GM12878 (cell line): ENCODE results near the gene CMC1. TPM values are rescaled to one million over a fixed set of nuclear protein-coding genes. Genes with fewer than 3 reads are reported as not detected.

Experiments used
- ATAC-seq: fragments of 200-7000 bp; cut with Tn5 transposase; 3 replicates; pipeline ENCODE4 v1.9.1; 2020; ENCODE audit warnings: mild to moderate bottlenecking, moderate library complexity
- BruUV-seq: library from RNA; stranded (reverse); fragments of 400-500 nt; replicated peaks from 2 replicates; lab custom pipeline; 2021; lab: Mats Ljungman, UMichigan
- CTCF ChIA-PET: fragments of 300-600 bp; sonication (Branson Sonifier 250); formaldehyde crosslinking; extraction: SDS; loops from one replicate; lab custom pipeline; 2021; ENCODE audit warnings: inconsistent platforms; lab: Yijun Ruan, JAX
- POLR2A ChIA-PET: fragments of 350-600 bp; formaldehyde crosslinking; extraction: SDS; loops from one replicate; lab custom pipeline; 2021; ENCODE audit warnings: inconsistent platforms; lab: Charles Lee
- RAD21 ChIA-PET: fragments of 300-600 bp; sonication (Branson Sonifier 250); formaldehyde crosslinking; loops from one replicate; lab custom pipeline; 2023; ENCODE audit warnings: antibody characterized with exemption; ENCODE audit not compliant: unreplicated experiment; lab: Charles Lee
- SMC1A ChIA-PET: fragments of 300-600 bp; sonication (Branson Sonifier 250); formaldehyde crosslinking; loops from one replicate; lab custom pipeline; 2023; ENCODE audit not compliant: unreplicated experiment, uncharacterized antibody; lab: Charles Lee
- DNase-seq: peaks from one replicate; pipeline ENCODE4 v3.0.0-alpha.2; 2011; ENCODE audit warnings: low read depth, low spot score
- FAIRE-seq: peaks from 3 replicates; lab custom pipeline; 2011; peaks lifted over from hg19 to GRCh38; lab: Jason Lieb, UNC
- H2AFZ ChIP-seq: 2 replicates; pipeline ENCODE4 v1.6.0; 2011; ENCODE audit warnings: low read depth, low read length, control low read depth; ENCODE audit not compliant: control insufficient read depth
- H3K27ac ChIP-seq: 2 replicates; pipeline ENCODE4 v1.5.1; 2011; ENCODE audit warnings: control low read depth; ENCODE audit not compliant: control insufficient read depth, insufficient read depth
- H3K27me3 ChIP-seq, 2 experiments: replicated peaks in 1 of 2; 2 replicates each; pipeline versions ENCODE4 v1.6.0 to v1.6.1; 2011; ENCODE audit warnings: low read length in 1 of 2; ENCODE audit not compliant: control insufficient read depth in 2 of 2, insufficient read depth in 2 of 2
- H3K36me3 ChIP-seq, 2 experiments: 2 replicates each; pipeline ENCODE4 v1.5.1; 2011; ENCODE audit warnings: low read length in 1 of 2; ENCODE audit not compliant: control insufficient read depth in 2 of 2, insufficient read depth in 2 of 2
- H3K4me1 ChIP-seq: 2 replicates; pipeline ENCODE4 v1.6.1; 2011; ENCODE audit warnings: mild to moderate bottlenecking, low read length, moderate library complexity, mixed read lengths; ENCODE audit not compliant: control insufficient read depth, insufficient read depth
- H3K4me2 ChIP-seq: 2 replicates; pipeline ENCODE4 v1.6.0; 2011; ENCODE audit warnings: control low read depth; ENCODE audit not compliant: control insufficient read depth, insufficient read depth
- H3K4me3 ChIP-seq: fragments of 200-600 bp; sonication (generic); 2 replicates; pipeline ENCODE4 v1.5.1; 2016
- H3K79me2 ChIP-seq: 2 replicates; pipeline ENCODE4 v1.6.0; 2011; ENCODE audit warnings: low read length; ENCODE audit not compliant: control insufficient read depth, insufficient read depth
- H3K9ac ChIP-seq: 2 replicates; pipeline ENCODE4 v1.8.0; 2011; ENCODE audit warnings: low read length, control low read depth, mixed read lengths; ENCODE audit not compliant: control insufficient read depth, insufficient read depth
- H3K9me3 ChIP-seq: replicated peaks from 3 replicates; pipeline ENCODE4 v1.5.1; 2011; ENCODE audit warnings: mild to moderate bottlenecking, low read length; ENCODE audit not compliant: control insufficient read depth, insufficient read depth
- H4K20me1 ChIP-seq: 2 replicates; pipeline ENCODE4 v1.6.0; 2011; ENCODE audit not compliant: control insufficient read depth, insufficient read depth
- EP300 ChIP-seq, 2 experiments: fragments of 150-350 bp in 1 of 2; IDR thresholded peaks; 2 replicates each; pipeline ENCODE4 v1.6.1; 2011 to 2012; ENCODE audit warnings: low read depth in 2 of 2, low read length in 2 of 2, borderline replicate concordance in 1 of 2, improper control_type of control experiment in 1 of 2, inconsistent platforms in 1 of 2; ENCODE audit not compliant: control insufficient read depth in 1 of 2
- HDAC2 ChIP-seq: fragments of 200-600 bp; sonication (generic); IDR thresholded peaks from 2 replicates; pipeline ENCODE4 v1.6.1; 2017
- JUNB ChIP-seq: IDR thresholded peaks from 2 replicates; pipeline ENCODE4 v1.6.1; 2016; ENCODE audit warnings: antibody characterized with exemption, mild to moderate bottlenecking
- MEF2A ChIP-seq: IDR thresholded peaks from 2 replicates; pipeline ENCODE4 v1.6.1; 2011; ENCODE audit warnings: low read depth, mild to moderate bottlenecking, low read length, moderate library complexity; ENCODE audit not compliant: insufficient read depth
- SIX5 ChIP-seq: IDR thresholded peaks from 2 replicates; pipeline ENCODE4 v1.6.1; 2011; ENCODE audit warnings: mild to moderate bottlenecking, low read depth, low read length, moderate library complexity; ENCODE audit not compliant: severe bottlenecking
- SPI1 ChIP-seq: IDR thresholded peaks from 2 replicates; pipeline ENCODE4 v1.6.1; 2011; ENCODE audit warnings: low read depth, mild to moderate bottlenecking, low read length, moderate library complexity, borderline replicate concordance; ENCODE audit not compliant: insufficient read depth
- SREBF1 ChIP-seq: IDR thresholded peaks from 2 replicates; pipeline ENCODE4 v1.6.1; 2012; ENCODE audit warnings: mild to moderate bottlenecking, low read length
- WGBS: methylation state at CpG from one replicate; pipeline ENCODE4 v1.1.6; 2016; ENCODE audit warnings: low lambda C conversion rate; ENCODE audit not compliant: insufficient replicate concordance, insufficient coverage; ENCODE audit errors: missing lambda C conversion rate; 5-methylcytosine and 5-hydroxymethylcytosine counted together
- in situ Hi-C: fragments of 300-500 bp; cut with MboI; formaldehyde crosslinking; loops from 9 replicates; pipeline ENCODE4 v1.14.3; 2018; ENCODE audit warnings: mixed read lengths
- intact Hi-C: fragments of 100-400 bp; cut with micrococcal nuclease; formaldehyde crosslinking; loops from one replicate; pipeline ENCODE4 v1.14.2; 2022; ENCODE audit not compliant: unreplicated experiment
- polyA plus RNA-seq, 11 experiments: library from polyadenylated mRNA; depleted of rRNA in 4 of 11; unstranded in 6 of 11; stranded (reverse) in 5 of 11; fragments of >200 nt; fragmentation: Nextera tagmentation in 4 of 11; fragmentation: Illumina TruSeq in 1 of 11; extraction: Ambion mirVana in 4 of 11; extraction: Trizol in 1 of 11; gene quantifications; 1 replicate in 1 of 11; 2 replicates in 10 of 11; pipeline versions ENCODE4 v1.2.1 to v1.2.3, GENCODE V29; 2011 to 2016; ENCODE audit warnings: inconsistent platforms in 2 of 11, missing spikeins in 2 of 11, low read depth in 1 of 11
- total RNA-seq, 4 experiments: library from RNA; depleted of rRNA in 3 of 4; stranded (reverse); fragments of >200 nt in 3 of 4; fragmentation: Illumina TruSeq in 1 of 4; extraction: Trizol in 1 of 4; gene quantifications; 2 replicates each; pipeline versions ENCODE4 v1.2.1 to v1.2.3, GENCODE V29; 2013 to 2021
- TF ChIP-seq, protein P1 (sequence below): fragments of 450-650 bp; formaldehyde crosslinking; IDR thresholded peaks from 2 replicates; pipeline ENCODE4 v1.4.0; 2022; ENCODE audit warnings: mild to moderate bottlenecking, moderate library complexity
- TF ChIP-seq, protein P2 (sequence below): fragments of 450-650 bp; IDR thresholded peaks from 2 replicates; pipeline ENCODE4 v1.6.1; 2017; ENCODE audit warnings: mild to moderate bottlenecking
- TF ChIP-seq, protein P3 (sequence below): fragments of 450-650 bp; IDR thresholded peaks from 2 replicates; pipeline ENCODE4 v1.6.1; 2017; ENCODE audit warnings: mild to moderate bottlenecking, moderate library complexity

Gene CMC1
- total and polyA plus RNA-seq, 10 of the 15 experiments (the other 5 are each of a cell fraction or from before 2014, with no cell fraction given) = 12.3 to 118 (median 29.3) TPM

DNA sequence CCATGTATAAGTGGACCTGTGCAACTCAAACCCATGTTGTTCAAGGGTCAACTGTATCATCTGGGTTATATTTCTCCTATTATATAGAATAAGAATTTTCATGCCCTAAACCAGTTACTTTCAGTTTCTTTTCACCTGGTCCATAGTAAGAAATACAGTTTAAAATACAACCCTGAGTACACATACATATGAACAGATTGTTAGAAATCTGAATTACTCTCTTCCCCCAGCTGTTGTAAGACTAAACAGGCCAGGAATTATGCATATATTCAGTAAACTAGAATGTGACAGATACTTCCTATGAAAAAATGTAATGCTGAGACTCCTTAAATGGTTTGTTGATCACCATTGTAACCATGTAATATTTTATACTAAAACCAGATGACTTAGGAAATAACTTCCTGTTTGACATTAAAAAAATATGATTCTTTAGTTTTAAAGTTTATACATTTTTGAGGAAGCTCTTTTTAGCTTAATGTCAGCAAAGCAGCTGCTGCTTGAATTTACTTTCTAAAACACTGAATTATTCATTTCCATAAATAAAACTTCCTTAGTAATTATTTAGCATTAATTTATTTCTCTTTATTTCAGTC lies 54.6 kb downstream of the CMC1 start (continued):
- TF ChIP-seq, protein P1, sequence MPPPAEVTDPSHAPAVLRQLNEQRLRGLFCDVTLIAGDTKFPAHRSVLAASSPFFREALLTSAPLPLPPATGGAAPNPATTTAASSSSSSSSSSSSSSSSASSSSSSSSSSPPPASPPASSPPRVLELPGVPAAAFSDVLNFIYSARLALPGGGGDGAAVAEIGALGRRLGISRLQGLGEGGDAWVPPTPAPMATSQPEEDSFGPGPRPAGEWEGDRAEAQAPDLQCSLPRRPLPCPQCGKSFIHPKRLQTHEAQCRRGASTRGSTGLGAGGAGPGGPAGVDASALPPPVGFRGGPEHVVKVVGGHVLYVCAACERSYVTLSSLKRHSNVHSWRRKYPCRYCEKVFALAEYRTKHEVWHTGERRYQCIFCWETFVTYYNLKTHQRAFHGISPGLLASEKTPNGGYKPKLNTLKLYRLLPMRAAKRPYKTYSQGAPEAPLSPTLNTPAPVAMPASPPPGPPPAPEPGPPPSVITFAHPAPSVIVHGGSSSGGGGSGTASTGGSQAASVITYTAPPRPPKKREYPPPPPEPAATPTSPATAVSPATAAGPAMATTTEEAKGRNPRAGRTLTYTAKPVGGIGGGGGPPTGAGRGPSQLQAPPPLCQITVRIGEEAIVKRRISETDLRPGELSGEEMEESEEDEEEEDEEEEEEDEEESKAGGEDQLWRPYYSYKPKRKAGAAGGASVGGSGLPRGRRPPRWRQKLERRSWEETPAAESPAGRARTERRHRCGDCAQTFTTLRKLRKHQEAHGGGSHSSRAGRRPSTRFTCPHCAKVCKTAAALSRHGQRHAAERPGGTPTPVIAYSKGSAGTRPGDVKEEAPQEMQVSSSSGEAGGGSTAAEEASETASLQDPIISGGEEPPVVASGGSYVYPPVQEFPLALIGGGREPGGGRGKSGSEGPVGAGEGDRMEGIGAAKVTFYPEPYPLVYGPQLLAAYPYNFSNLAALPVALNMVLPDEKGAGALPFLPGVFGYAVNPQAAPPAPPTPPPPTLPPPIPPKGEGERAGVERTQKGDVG (CRISPR knock-in tag) = no peak
- TF ChIP-seq, protein P2, sequence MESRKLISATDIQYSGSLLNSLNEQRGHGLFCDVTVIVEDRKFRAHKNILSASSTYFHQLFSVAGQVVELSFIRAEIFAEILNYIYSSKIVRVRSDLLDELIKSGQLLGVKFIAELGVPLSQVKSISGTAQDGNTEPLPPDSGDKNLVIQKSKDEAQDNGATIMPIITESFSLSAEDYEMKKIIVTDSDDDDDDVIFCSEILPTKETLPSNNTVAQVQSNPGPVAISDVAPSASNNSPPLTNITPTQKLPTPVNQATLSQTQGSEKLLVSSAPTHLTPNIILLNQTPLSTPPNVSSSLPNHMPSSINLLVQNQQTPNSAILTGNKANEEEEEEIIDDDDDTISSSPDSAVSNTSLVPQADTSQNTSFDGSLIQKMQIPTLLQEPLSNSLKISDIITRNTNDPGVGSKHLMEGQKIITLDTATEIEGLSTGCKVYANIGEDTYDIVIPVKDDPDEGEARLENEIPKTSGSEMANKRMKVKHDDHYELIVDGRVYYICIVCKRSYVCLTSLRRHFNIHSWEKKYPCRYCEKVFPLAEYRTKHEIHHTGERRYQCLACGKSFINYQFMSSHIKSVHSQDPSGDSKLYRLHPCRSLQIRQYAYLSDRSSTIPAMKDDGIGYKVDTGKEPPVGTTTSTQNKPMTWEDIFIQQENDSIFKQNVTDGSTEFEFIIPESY = no peak
- no peak for TF ChIP-seq JUNB
- TF ChIP-seq MEF2A = no peak
- TF ChIP-seq SREBF1 = no peak
- no peak for TF ChIP-seq HDAC2

DNA sequence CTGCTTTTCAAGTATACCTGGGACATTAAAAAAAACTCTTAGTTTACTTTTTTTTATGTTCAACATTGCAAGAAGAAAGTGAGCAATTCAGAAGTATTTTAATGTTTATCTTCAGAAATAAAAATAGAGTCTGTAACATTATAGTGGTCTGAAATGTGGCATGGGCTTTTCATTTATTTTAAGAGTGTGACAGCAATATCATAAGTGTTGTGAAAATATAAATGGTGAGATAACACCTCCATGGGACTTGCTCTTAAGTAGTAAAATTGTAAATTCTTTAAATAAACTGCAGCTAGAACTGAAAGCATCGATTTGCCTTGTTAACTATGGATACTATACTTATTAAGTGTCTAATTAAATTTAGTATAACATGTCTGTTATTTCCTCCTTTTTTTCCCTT lies 58.3 kb downstream of the CMC1 start:
- no peaks in the 10 kb centered on the region for H3K27me3 ChIP-seq
- CTCF ChIA-PET = interaction anchor here (1.2 to 2.9 kb wide), 3 partner anchors 13 to 29 kb away, joined by 3 to 12 read pairs (median 4); no protein-coding TSS in a partner anchor
- no peak overlapping the region for H3K4me3 ChIP-seq
- H3K79me2 ChIP-seq = no peaks in the 10 kb centered on the region
- POLR2A ChIA-PET = no interaction called here
- intact Hi-C loops = no loop called here
- no peak for DNase-seq
- BruUV-seq = no TSS peak
- WGBS = 94% methylated on average over 1 of the region's 1 CpG
- no peaks in the 10 kb centered on the region; the same call in 1 of the 3 replicates for H3K9me3 ChIP-seq
- no peaks in the 10 kb centered on the region for H4K20me1 ChIP-seq
- in situ Hi-C loops = no loop called here
- FAIRE-seq = no peak
- RAD21 ChIA-PET = interaction anchor here (0.5 to 2.0 kb wide), 5 partner anchors 12 to 588 kb away, joined by 3 to 5 read pairs (median 4); no protein-coding TSS in a partner anchor
- no peaks in the 10 kb centered on the region for H3K4me1 ChIP-seq
- no peak overlapping the region for H3K4me2 ChIP-seq
- ATAC-seq = no peak
- SMC1A ChIA-PET = interaction anchor here (0.5 to 2.3 kb wide), 8 partner anchors 8 to 584 kb away, joined by 3 to 13 read pairs (median 3); no protein-coding TSS in a partner anchor
- no peak overlapping the region for H3K9ac ChIP-seq
- no peak overlapping the region for H3K27ac ChIP-seq
- H2AFZ ChIP-seq = no peak overlapping the region
- no peaks in the 10 kb centered on the region; a peak in 1 of 4 replicates for H3K36me3 ChIP-seq
- TF ChIP-seq SPI1 (no peak), EP300 (IDR thresholded peaks at IDR 0.05; ENCODE audit: borderline replicate concordance in 1 of 2, control insufficient read depth in 1 of 2, low read depth in 2 of 2, low read length in 2 of 2) (no peak), SIX5 (no peak), MEF2A (no peak)
- TF ChIP-seq, protein P3, sequence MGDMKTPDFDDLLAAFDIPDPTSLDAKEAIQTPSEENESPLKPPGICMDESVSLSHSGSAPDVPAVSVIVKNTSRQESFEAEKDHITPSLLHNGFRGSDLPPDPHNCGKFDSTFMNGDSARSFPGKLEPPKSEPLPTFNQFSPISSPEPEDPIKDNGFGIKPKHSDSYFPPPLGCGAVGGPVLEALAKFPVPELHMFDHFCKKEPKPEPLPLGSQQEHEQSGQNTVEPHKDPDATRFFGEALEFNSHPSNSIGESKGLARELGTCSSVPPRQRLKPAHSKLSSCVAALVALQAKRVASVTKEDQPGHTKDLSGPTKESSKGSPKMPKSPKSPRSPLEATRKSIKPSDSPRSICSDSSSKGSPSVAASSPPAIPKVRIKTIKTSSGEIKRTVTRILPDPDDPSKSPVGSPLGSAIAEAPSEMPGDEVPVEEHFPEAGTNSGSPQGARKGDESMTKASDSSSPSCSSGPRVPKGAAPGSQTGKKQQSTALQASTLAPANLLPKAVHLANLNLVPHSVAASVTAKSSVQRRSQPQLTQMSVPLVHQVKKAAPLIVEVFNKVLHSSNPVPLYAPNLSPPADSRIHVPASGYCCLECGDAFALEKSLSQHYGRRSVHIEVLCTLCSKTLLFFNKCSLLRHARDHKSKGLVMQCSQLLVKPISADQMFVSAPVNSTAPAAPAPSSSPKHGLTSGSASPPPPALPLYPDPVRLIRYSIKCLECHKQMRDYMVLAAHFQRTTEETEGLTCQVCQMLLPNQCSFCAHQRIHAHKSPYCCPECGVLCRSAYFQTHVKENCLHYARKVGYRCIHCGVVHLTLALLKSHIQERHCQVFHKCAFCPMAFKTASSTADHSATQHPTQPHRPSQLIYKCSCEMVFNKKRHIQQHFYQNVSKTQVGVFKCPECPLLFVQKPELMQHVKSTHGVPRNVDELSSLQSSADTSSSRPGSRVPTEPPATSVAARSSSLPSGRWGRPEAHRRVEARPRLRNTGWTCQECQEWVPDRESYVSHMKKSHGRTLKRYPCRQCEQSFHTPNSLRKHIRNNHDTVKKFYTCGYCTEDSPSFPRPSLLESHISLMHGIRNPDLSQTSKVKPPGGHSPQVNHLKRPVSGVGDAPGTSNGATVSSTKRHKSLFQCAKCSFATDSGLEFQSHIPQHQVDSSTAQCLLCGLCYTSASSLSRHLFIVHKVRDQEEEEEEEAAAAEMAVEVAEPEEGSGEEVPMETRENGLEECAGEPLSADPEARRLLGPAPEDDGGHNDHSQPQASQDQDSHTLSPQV = no peak
